ENCODE measurements around the gene SYT2.
"Not testable (repeated sequence)": the region's sequence is repeated elsewhere in the genome, so short reads cannot be mapped to it uniquely, and the experiment has no call there.

SYT2 gene

DNA sequence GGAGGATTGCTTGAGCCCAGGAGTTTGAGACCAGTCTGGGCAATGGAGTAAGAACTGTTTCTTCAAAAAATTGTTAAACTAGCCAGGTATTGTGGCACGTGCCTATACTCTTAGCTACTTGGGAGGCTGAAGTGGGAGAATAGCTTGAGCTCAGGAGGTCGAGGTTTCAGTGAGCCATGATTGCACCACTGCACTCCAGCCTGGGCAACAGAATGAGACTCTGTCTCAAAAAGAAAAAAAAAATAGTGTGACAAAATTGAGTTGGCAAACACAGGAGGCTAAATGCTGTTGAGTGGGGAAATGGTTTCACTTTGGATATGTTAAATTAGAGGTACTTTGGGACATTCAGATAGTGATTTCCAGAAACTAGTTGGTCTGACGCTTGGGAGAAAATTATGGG lies 163.9 kb downstream of the SYT2 start:
- not testable (repeated sequence) for DNase-seq (ENCODE audit: low read depth)

- not testable (repeated sequence) for DNase-seq (ENCODE audit: low read depth)
Observed at GRCh38 chr1:202545647-202546303, 164.5 kb downstream of the SYT2 start.

DNA sequence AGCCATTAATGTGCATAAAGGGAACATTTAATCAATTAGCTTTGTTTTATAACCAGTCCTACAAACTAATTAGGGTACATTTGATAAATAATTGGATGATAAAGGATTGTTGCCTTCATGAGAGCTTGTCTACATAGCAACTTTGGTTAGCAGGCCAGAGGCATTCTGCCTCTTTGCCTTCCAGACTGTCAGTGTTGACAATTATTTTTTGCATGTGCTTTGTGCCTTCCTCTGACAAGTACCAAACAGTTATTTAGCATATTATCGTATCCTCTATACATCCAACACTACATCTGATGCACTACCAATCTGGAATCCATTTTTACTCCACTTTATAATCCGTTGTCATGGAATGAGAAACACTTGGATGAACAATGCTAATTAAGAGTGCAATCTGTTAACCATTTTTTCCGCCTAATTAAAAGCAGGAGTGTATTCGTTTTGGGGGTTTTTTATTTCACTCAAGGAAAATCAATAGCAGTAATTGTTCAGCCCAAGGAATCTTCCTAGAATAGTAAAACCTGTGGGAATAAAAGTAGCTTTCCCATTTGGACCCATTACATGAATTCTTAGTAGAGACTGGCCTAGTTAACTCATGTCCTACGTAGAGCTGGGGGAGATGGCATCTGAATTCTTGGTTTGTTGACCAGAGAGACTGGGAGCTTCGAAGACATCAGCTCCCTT lies 165.3 kb downstream of the SYT2 start:
- DNase-seq (ENCODE audit: low read depth): not testable (repeated sequence)

- not testable (repeated sequence) for DNase-seq (ENCODE audit: low read depth)
Observed at GRCh38 chr1:202543537-202543936, 166.7 kb downstream of the SYT2 start.

DNA sequence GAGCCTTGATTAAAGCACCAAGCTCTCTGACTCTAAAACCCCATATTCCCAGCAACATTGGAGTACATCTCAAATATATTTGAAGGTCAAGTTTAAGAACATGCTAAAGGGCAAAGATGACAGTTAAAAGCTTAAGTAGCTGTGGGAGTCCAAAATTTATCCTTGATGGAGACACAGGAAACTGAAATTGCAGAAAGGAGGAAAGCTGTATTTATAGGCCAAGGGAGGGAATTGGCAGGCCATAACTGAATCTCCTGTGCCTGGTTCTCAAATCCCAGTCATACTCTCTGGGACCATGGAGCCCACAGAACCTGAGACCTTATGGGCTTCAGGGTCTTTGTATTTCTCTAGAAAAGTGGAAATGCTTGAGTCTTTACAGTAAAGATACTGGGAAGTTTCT lies 167.8 kb downstream of the SYT2 start:
- not testable (repeated sequence) for DNase-seq (ENCODE audit: low read depth)

DNA sequence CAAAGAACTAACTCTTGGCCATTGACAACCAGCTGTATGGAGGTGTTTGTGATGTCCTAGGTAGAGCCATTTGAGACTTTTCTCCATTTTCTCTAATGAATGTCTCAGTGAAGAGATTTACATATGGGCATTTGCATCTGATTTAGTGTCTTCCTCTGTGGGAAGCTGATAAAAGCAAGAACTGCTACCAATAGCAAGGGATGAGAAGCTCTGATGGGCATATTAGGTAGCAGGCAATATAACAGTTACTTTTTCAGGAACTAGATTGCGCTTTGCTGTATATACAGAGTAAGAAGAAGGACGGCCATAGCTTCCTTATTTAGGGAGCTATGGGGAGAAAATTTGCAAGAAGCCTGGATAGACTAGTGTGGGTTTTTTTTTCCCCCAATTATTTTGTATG lies 169.4 kb downstream of the SYT2 start:
- not testable (repeated sequence) for DNase-seq (ENCODE audit: low read depth)
